ENCODE measurements around the gene MED13L.

GRCh38 chr12:116302166-116303058, 24.9 kb upstream of the MED13L start:
- TF ChIP-seq, protein P1, sequence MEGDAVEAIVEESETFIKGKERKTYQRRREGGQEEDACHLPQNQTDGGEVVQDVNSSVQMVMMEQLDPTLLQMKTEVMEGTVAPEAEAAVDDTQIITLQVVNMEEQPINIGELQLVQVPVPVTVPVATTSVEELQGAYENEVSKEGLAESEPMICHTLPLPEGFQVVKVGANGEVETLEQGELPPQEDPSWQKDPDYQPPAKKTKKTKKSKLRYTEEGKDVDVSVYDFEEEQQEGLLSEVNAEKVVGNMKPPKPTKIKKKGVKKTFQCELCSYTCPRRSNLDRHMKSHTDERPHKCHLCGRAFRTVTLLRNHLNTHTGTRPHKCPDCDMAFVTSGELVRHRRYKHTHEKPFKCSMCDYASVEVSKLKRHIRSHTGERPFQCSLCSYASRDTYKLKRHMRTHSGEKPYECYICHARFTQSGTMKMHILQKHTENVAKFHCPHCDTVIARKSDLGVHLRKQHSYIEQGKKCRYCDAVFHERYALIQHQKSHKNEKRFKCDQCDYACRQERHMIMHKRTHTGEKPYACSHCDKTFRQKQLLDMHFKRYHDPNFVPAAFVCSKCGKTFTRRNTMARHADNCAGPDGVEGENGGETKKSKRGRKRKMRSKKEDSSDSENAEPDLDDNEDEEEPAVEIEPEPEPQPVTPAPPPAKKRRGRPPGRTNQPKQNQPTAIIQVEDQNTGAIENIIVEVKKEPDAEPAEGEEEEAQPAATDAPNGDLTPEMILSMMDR (IDR thresholded peaks at IDR 0.05) = no peak
- TF ChIP-seq POLR2A (IDR thresholded peaks at IDR 0.05) = no peak
